ENCODE measurements around the gene LPP. TPM values are rescaled to one million over a fixed set of nuclear protein-coding genes. Genes with fewer than 3 reads are reported as not detected.
A peak's percentile ranks its signal among the peaks of the same experiment; 100 is the strongest.

LPP gene
- total RNA-seq, 1 donor from 2014 or later = 28.2 TPM

GRCh38 chr3:188470508-188471130 lies 316.7 kb downstream of the LPP start:
- Histone ChIP-seq H3K4me1 (ENCODE audit: control insufficient read depth in 3 of 3, insufficient read depth in 3 of 3, low read length in 3 of 3) (peaks cover 0 to 22% (median 13%) of the 10 kb centered on the region in 3 donors), H3K9ac (ENCODE audit: low read depth in 1 of 3, low read length in 3 of 3) (no peak overlapping the region), H3K4me3 (ENCODE audit: low read length in 3 of 3) (no peak overlapping the region), H3K27me3 (ENCODE audit: control insufficient read depth in 3 of 3, insufficient read depth in 3 of 3, low read length in 3 of 3) (no peaks in the 10 kb centered on the region), H3K9me3 (ENCODE audit: control insufficient read depth in 3 of 3, low read length in 3 of 3) (no peaks in the 10 kb centered on the region), H3K36me3 (ENCODE audit: control insufficient read depth in 3 of 3, insufficient read depth in 3 of 3, low read length in 3 of 3) (no peaks in the 10 kb centered on the region), H3K27ac (ENCODE audit: low read depth, low read length) (no peak overlapping the region)

GRCh38 chr3:188471723-188472122 lies 317.8 kb downstream of the LPP start:
- no peaks in the 10 kb centered on the region for H3K36me3 ChIP-seq (ENCODE audit: control insufficient read depth in 3 of 3, insufficient read depth in 3 of 3, low read length in 3 of 3)
- H3K27ac ChIP-seq (ENCODE audit: low read depth, low read length) = no peak overlapping the region
- H3K9ac ChIP-seq (ENCODE audit: low read depth in 1 of 3, low read length in 3 of 3) = no peak overlapping the region

GRCh38 chr3:188472336-188472735 lies 318.4 kb downstream of the LPP start:
- H3K27me3 ChIP-seq (ENCODE audit: control insufficient read depth in 3 of 3, insufficient read depth in 3 of 3, low read length in 3 of 3) = no peaks in the 10 kb centered on the region
- H3K27ac ChIP-seq (ENCODE audit: low read depth, low read length) = no peak overlapping the region
- H3K9ac ChIP-seq (ENCODE audit: low read depth in 1 of 3, low read length in 3 of 3) = no peak overlapping the region
- peaks cover 6 to 29% (median 20%) of the 10 kb centered on the region in 3 donors for H3K4me1 ChIP-seq (ENCODE audit: control insufficient read depth in 3 of 3, insufficient read depth in 3 of 3, low read length in 3 of 3)
- H3K9me3 ChIP-seq (ENCODE audit: control insufficient read depth in 3 of 3, low read length in 3 of 3) = no peaks in the 10 kb centered on the region
- H3K4me3 ChIP-seq (ENCODE audit: low read length in 3 of 3) = no peak overlapping the region
- H3K36me3 ChIP-seq (ENCODE audit: control insufficient read depth in 3 of 3, insufficient read depth in 3 of 3, low read length in 3 of 3) = no peaks in the 10 kb centered on the region

More at GRCh38 chr3:188471723-188472122, 317.8 kb downstream of the LPP start:
- peaks cover under 1 to 23% (median 15%) of the 10 kb centered on the region in 3 donors for H3K4me1 ChIP-seq (ENCODE audit: control insufficient read depth in 3 of 3, insufficient read depth in 3 of 3, low read length in 3 of 3)
- no peaks in the 10 kb centered on the region for H3K27me3 ChIP-seq (ENCODE audit: control insufficient read depth in 3 of 3, insufficient read depth in 3 of 3, low read length in 3 of 3)
- no peak overlapping the region for H3K4me3 ChIP-seq (ENCODE audit: low read length in 3 of 3)
- no peaks in the 10 kb centered on the region for H3K9me3 ChIP-seq (ENCODE audit: control insufficient read depth in 3 of 3, low read length in 3 of 3)

- no peak overlapping the region for H3K4me3 ChIP-seq (ENCODE audit: low read length in 3 of 3)
- no peaks in the 10 kb centered on the region for H3K36me3 ChIP-seq (ENCODE audit: control insufficient read depth in 3 of 3, insufficient read depth in 3 of 3, low read length in 3 of 3)
- H3K27ac ChIP-seq (ENCODE audit: low read depth, low read length) = no peak overlapping the region
- H3K4me1 ChIP-seq (ENCODE audit: control insufficient read depth in 3 of 3, insufficient read depth in 3 of 3, low read length in 3 of 3) = peaks cover 7 to 30% (median 20%) of the 10 kb centered on the region in 3 donors
- H3K27me3 ChIP-seq (ENCODE audit: control insufficient read depth in 3 of 3, insufficient read depth in 3 of 3, low read length in 3 of 3) = no peaks in the 10 kb centered on the region
- no peak overlapping the region for H3K9ac ChIP-seq (ENCODE audit: low read depth in 1 of 3, low read length in 3 of 3)
- H3K9me3 ChIP-seq (ENCODE audit: control insufficient read depth in 3 of 3, low read length in 3 of 3) = no peaks in the 10 kb centered on the region
Observed at GRCh38 chr3:188473045-188473444, 319.1 kb downstream of the LPP start.

- no peaks in the 10 kb centered on the region for H3K9me3 ChIP-seq (ENCODE audit: control insufficient read depth in 3 of 3, low read length in 3 of 3)
- H3K36me3 ChIP-seq (ENCODE audit: control insufficient read depth in 3 of 3, insufficient read depth in 3 of 3, low read length in 3 of 3) = no peaks in the 10 kb centered on the region
- H3K4me3 ChIP-seq (ENCODE audit: low read length in 3 of 3) = no peak overlapping the region
- H3K27me3 ChIP-seq (ENCODE audit: control insufficient read depth in 3 of 3, insufficient read depth in 3 of 3, low read length in 3 of 3) = no peaks in the 10 kb centered on the region
- H3K4me1 ChIP-seq (ENCODE audit: control insufficient read depth in 3 of 3, insufficient read depth in 3 of 3, low read length in 3 of 3) = peaks cover 7 to 25% (median 14%) of the 10 kb centered on the region in 3 donors
- H3K27ac ChIP-seq (ENCODE audit: low read depth, low read length) = no peak overlapping the region
- H3K9ac ChIP-seq (ENCODE audit: low read depth in 1 of 3, low read length in 3 of 3) = no peak overlapping the region
Observed at GRCh38 chr3:188473591-188474288, 319.8 kb downstream of the LPP start.

GRCh38 chr3:188476935-188477334 lies 323.0 kb downstream of the LPP start:
- Histone ChIP-seq H3K4me1 (ENCODE audit: control insufficient read depth in 3 of 3, insufficient read depth in 3 of 3, low read length in 3 of 3) (peaks cover 7 to 12% (median 11%) of the 10 kb centered on the region in 3 donors), H3K9ac (ENCODE audit: low read depth in 1 of 3, low read length in 3 of 3) (peak overlapping the region in 1 of 3 donors; percentile 17), H3K4me3 (ENCODE audit: low read length in 3 of 3) (no peak overlapping the region), H3K27me3 (ENCODE audit: control insufficient read depth in 3 of 3, insufficient read depth in 3 of 3, low read length in 3 of 3) (no peaks in the 10 kb centered on the region), H3K36me3 (ENCODE audit: control insufficient read depth in 3 of 3, insufficient read depth in 3 of 3, low read length in 3 of 3) (no peaks in the 10 kb centered on the region), H3K27ac (ENCODE audit: low read depth, low read length) (peak overlapping the region; percentile 23), H3K9me3 (ENCODE audit: control insufficient read depth in 3 of 3, low read length in 3 of 3) (no peaks in the 10 kb centered on the region)

GRCh38 chr3:188480011-188480410 lies 326.1 kb downstream of the LPP start:
- Histone ChIP-seq H3K27ac (ENCODE audit: low read depth, low read length) (no peak overlapping the region), H3K27me3 (ENCODE audit: control insufficient read depth in 3 of 3, insufficient read depth in 3 of 3, low read length in 3 of 3) (no peaks in the 10 kb centered on the region), H3K36me3 (ENCODE audit: control insufficient read depth in 3 of 3, insufficient read depth in 3 of 3, low read length in 3 of 3) (peaks cover 0 to 7% (median 2%) of the 10 kb centered on the region in 3 donors), H3K9me3 (ENCODE audit: control insufficient read depth in 3 of 3, low read length in 3 of 3) (no peaks in the 10 kb centered on the region), H3K4me3 (ENCODE audit: low read length in 3 of 3) (no peak overlapping the region), H3K9ac (ENCODE audit: low read depth in 1 of 3, low read length in 3 of 3) (no peak overlapping the region), H3K4me1 (ENCODE audit: control insufficient read depth in 3 of 3, insufficient read depth in 3 of 3, low read length in 3 of 3) (peaks cover 7 to 8% (median 7%) of the 10 kb centered on the region in 3 donors)

- peaks cover 0 to 9% (median 4%) of the 10 kb centered on the region in 3 donors for H3K36me3 ChIP-seq (ENCODE audit: control insufficient read depth in 3 of 3, insufficient read depth in 3 of 3, low read length in 3 of 3)
Observed at GRCh38 chr3:188482929-188483328, 329.0 kb downstream of the LPP start.

GRCh38 chr3:188486126-188486525 lies 332.2 kb downstream of the LPP start:
- Histone ChIP-seq H3K4me1 (ENCODE audit: control insufficient read depth in 3 of 3, insufficient read depth in 3 of 3, low read length in 3 of 3) (peaks cover 1 to 3% (median 2%) of the 10 kb centered on the region in 3 donors), H3K9ac (ENCODE audit: low read depth in 1 of 3, low read length in 3 of 3) (no peak overlapping the region), H3K4me3 (ENCODE audit: low read length in 3 of 3) (no peak overlapping the region), H3K9me3 (ENCODE audit: control insufficient read depth in 3 of 3, low read length in 3 of 3) (no peaks in the 10 kb centered on the region), H3K27ac (ENCODE audit: low read depth, low read length) (no peak overlapping the region), H3K27me3 (ENCODE audit: control insufficient read depth in 3 of 3, insufficient read depth in 3 of 3, low read length in 3 of 3) (no peaks in the 10 kb centered on the region), H3K36me3 (ENCODE audit: control insufficient read depth in 3 of 3, insufficient read depth in 3 of 3, low read length in 3 of 3) (peaks cover 0 to 9% (median 4%) of the 10 kb centered on the region in 3 donors)

More at GRCh38 chr3:188482929-188483328, 329.0 kb downstream of the LPP start:
- Histone ChIP-seq H3K27me3 (ENCODE audit: control insufficient read depth in 3 of 3, insufficient read depth in 3 of 3, low read length in 3 of 3) (no peaks in the 10 kb centered on the region), H3K27ac (ENCODE audit: low read depth, low read length) (no peak overlapping the region), H3K4me1 (ENCODE audit: control insufficient read depth in 3 of 3, insufficient read depth in 3 of 3, low read length in 3 of 3) (no peaks in the 10 kb centered on the region), H3K4me3 (ENCODE audit: low read length in 3 of 3) (no peak overlapping the region), H3K9me3 (ENCODE audit: control insufficient read depth in 3 of 3, low read length in 3 of 3) (no peaks in the 10 kb centered on the region), H3K9ac (ENCODE audit: low read depth in 1 of 3, low read length in 3 of 3) (no peak overlapping the region)

GRCh38 chr3:188486952-188487351 lies 333.0 kb downstream of the LPP start:
- Histone ChIP-seq H3K4me3 (ENCODE audit: low read length in 3 of 3) (no peak overlapping the region), H3K9me3 (ENCODE audit: control insufficient read depth in 3 of 3, low read length in 3 of 3) (no peaks in the 10 kb centered on the region), H3K9ac (ENCODE audit: low read depth in 1 of 3, low read length in 3 of 3) (no peak overlapping the region), H3K36me3 (ENCODE audit: control insufficient read depth in 3 of 3, insufficient read depth in 3 of 3, low read length in 3 of 3) (peaks cover 0 to 9% (median 4%) of the 10 kb centered on the region in 3 donors), H3K27me3 (ENCODE audit: control insufficient read depth in 3 of 3, insufficient read depth in 3 of 3, low read length in 3 of 3) (no peaks in the 10 kb centered on the region), H3K27ac (ENCODE audit: low read depth, low read length) (no peak overlapping the region), H3K4me1 (ENCODE audit: control insufficient read depth in 3 of 3, insufficient read depth in 3 of 3, low read length in 3 of 3) (peaks cover 8 to 9% (median 8%) of the 10 kb centered on the region in 3 donors)
